Ovary (tissue), 3 donors: ENCODE results near the gene CAMTA1.

Experiments used
- CTCF ChIP-seq, 3 donors: fragments of 450-650 bp in 2 of 3; fragments of 200-600 bp in 1 of 3; IDR thresholded peaks; one replicate each; pipeline versions ENCODE4 v1.5.1 to v1.8.0; 2016 to 2022; ENCODE audit warnings: antibody characterized with exemption in 3 of 3, mild to moderate bottlenecking in 1 of 3
- POLR2A ChIP-seq: fragments of 450-650 bp; IDR thresholded peaks from one replicate; pipeline ENCODE4 v1.6.1; 2017; ENCODE audit warnings: antibody characterized with exemption, mild to moderate bottlenecking, moderate library complexity
- donor health status: DM: no; HTN: no; CAD: no.

- no peak for TF ChIP-seq CTCF (IDR thresholded peaks at IDR 0.05)
- no peak for TF ChIP-seq POLR2A
Measured at GRCh38 chr1:7535016-7535415, 749.8 kb downstream of the CAMTA1 start.
